ENCODE results near the gene MATCAP1. TPM values are rescaled to one million over a fixed set of nuclear protein-coding genes. Genes with fewer than 3 reads are reported as not detected.

MATCAP1 gene
- total RNA-seq (10 to 100 TPM in 3 of 6 donors, 1 to 10 TPM in 3; 4.8 to 22.3 (median 10.4) TPM), polyA plus RNA-seq (10 to 100 TPM; 51.2 to 55.6 TPM)

DNA sequence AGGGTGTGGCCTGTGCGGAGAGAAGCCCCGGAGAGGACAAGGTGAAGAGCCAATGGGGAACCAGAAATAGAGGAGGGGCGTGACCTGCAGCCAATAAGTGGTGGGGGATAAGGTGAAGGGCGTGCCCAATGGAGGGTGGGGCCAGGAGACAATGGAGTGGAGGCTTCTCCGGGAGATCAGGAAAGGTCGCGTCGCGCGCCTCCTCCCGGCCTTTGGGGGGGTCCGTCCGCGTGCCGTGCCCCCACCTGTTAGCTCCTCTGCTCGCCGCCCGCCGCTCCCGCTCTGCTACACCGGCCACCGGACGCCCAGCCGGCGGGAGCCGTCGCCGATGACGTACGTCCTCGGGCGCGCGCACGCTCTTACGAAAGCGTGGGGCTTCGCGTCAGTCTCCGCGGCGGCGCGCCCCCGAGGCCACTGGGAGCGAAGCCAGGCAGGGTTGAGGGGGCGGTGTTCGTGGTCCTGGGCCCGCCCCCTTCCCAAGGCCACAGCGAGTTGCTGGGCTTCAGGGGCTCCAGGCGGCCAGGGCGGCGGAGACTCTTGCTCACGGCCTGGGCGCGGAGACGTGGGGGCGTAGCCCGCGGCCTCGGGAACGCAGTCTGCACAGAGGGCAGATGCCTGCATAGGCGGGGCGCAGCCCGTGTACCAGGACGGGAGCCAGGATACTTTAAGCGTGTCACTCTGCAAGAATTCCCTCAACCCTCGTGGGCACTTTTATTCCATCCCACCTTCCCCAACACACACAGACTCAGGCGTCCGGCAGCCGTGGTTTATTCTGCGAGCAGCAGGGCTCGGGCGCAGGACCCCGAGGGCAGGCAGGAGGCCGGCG, at the start of gene MATCAP1:
Gene MATCAP1, minus strand, starts transcription at position 337 of the 826 bp plus-strand sequence. CDS start 3,353 bp downstream, outside the sequence.
- DNase-seq (peak; percentile 92 to 96 (median 94)), FAIRE-seq (peak; percentile 98), ATAC-seq (peak; percentile 90 to 94 (median 90))
- Histone ChIP-seq H3K4me1 (peaks cover 4 to 15% (median 12%) of the 10 kb centered on the region in 3 donors), H3K27ac (peak within 1 kb of the TSS; percentile 91 to 98 (median 97)), H3K27me3 (no peaks in the 10 kb centered on the region), H3K9me3 (no peaks in the 10 kb centered on the region), H3K36me3 (no peaks in the 10 kb centered on the region), H3K4me3 (peak within 1 kb of the TSS; percentile 52 to 74 (median 64))
- intact Hi-C loops (cut with DNase I): loop anchor here in 1 of 3 donors (10.0 kb wide), 1 partner anchor 169 kb away; no protein-coding TSS in a partner anchor
- no peak for TF ChIP-seq CTCF (IDR thresholded peaks at IDR 0.05)
- 0 to 1% methylated on average over 71 to 77 of the region's 77 CpGs for WGBS, 2 donors

DNA sequence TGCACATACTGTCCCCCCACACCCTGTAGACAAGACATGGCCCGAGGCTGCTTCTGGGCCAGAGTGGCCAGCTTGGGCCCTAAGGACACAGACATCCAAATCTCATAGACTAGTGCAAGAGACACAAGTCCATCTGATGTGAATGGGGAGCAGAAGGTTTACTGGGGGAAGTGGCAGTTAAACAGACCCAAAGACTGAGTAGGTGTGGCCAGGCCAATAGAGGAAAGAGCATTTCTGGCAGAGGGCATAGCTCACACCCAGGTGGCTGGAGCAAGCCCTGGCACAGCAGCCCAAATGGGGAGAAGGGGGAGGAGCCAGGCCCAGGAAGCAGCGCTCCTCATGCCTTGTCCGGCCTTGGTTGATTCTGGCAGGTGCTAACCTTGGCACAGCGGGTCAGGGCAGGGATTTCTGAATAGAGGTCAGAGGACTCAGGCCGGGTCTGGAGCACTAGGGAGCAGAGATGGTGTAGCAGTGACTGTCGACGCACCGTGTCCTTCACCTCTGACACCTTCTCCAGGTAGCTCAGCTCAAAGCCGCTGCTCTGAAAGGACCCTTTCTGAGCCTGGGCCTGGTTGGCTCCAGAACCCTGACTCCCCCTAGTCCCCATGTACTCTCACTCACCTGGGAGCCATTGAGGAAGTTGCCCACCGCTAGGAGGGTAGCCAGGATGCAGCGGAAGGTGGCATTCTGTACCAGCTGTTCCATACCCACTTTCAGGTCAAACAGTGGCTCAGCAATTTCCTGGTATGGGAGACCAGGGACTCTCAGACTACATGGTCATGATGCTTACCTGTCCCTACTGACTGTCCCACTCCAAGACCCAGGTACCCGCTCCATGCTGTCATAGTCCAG, 47.3 kb upstream of the MATCAP1 start:
- no peak overlapping the region for H3K4me3 ChIP-seq
- FAIRE-seq (no peak), DNase-seq (peak in 2 of 6 donors; percentile 37 to 46), ATAC-seq (no peak)
- 70 to 74% methylated on average over 12 of the region's 12 CpGs for WGBS, 2 donors
- no peaks in the 10 kb centered on the region for H3K9me3 ChIP-seq
- TF ChIP-seq CTCF (IDR thresholded peaks at IDR 0.05): no peak
- no peak overlapping the region for H3K27ac ChIP-seq
- intact Hi-C loops (cut with DNase I): no loop called here
- H3K4me1 ChIP-seq: peaks cover 0 to 9% (median 6%) of the 10 kb centered on the region in 3 donors
- H3K27me3 ChIP-seq: no peaks in the 10 kb centered on the region
- H3K36me3 ChIP-seq: peaks cover 0 to 26% (median 19%) of the 10 kb centered on the region in 3 donors

- Histone ChIP-seq H3K27ac (no peak overlapping the region), H3K4me3 (no peak overlapping the region), H3K4me1 (peaks cover 0 to 9% (median 6%) of the 10 kb centered on the region in 3 donors), H3K36me3 (peaks cover 0 to 26% (median 19%) of the 10 kb centered on the region in 3 donors), H3K9me3 (no peaks in the 10 kb centered on the region), H3K27me3 (no peaks in the 10 kb centered on the region)
- ATAC-seq: no peak
- WGBS, 2 donors: 90 to 92% methylated on average over 28 to 32 of the region's 32 CpGs
- TF ChIP-seq CTCF (IDR thresholded peaks at IDR 0.05): no peak
- FAIRE-seq: no peak
- peak in 2 of 6 donors; percentile 22 to 65 for DNase-seq
- intact Hi-C loops (cut with DNase I): no loop called here
These were observed 46.4 kb upstream of the MATCAP1 start for GRCh38 chr16:67229906-67230808.

DNA sequence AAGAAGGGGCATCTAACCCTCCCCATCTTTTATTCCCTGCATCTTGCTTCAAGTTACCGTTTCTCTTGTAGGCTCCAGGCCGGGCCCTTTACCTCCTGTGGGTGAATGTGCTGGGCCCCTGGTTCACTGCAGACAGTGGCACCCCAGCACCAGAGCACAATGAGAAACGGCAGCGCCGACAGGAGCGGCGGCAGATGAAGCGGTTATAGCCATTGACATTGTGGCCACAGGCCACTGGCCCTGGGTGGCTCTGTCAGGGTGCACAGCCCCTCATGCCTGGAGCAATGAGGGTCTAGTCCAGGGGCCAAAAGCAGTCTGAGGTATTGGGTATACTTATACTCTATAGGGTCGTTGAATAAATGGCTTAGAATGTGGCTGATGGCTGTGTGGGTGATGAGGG, 45.1 kb upstream of the MATCAP1 start:
- Histone ChIP-seq H3K9me3 (no peaks in the 10 kb centered on the region), H3K4me1 (peaks cover 0 to 9% (median 6%) of the 10 kb centered on the region in 3 donors), H3K36me3 (peaks cover 0 to 26% (median 19%) of the 10 kb centered on the region in 3 donors), H3K4me3 (no peak overlapping the region), H3K27ac (no peak overlapping the region), H3K27me3 (no peaks in the 10 kb centered on the region)
- FAIRE-seq: no peak
- no peak for TF ChIP-seq CTCF (IDR thresholded peaks at IDR 0.05)
- ATAC-seq: no peak
- intact Hi-C loops (cut with DNase I): no loop called here
- DNase-seq: peak in 2 of 6 donors; percentile 13 to 67
- WGBS, 2 donors: 79 to 83% methylated on average over 9 of the region's 9 CpGs
